Cardiac muscle cell (in vitro differentiated cells and primary cell): ENCODE measurements around the gene OSM. TPM values are rescaled to one million over a fixed set of nuclear protein-coding genes. Genes with fewer than 3 reads are reported as not detected.

Experiments used
- DNase-seq, 2 donors: peaks; one replicate each; pipeline versions ENCODE4 v3.0.0 to v3.0.0-alpha.2; 2010 to 2017; ENCODE audit warnings: low read depth in 1 of 2, low spot score in 1 of 2
- H3K27ac ChIP-seq: fragments of 200-600 bp; sonication (generic); 2 replicates; pipeline ENCODE4 v1.5.1; 2016
- H3K27me3 ChIP-seq: fragments of 200-600 bp; sonication (generic); 2 replicates; pipeline ENCODE4 v1.6.0; 2016; ENCODE audit warnings: control low read depth
- H3K36me3 ChIP-seq: fragments of 200-600 bp; sonication (generic); 2 replicates; pipeline ENCODE4 v1.5.1; 2016; ENCODE audit warnings: control low read depth
- H3K4me1 ChIP-seq: fragments of 200-600 bp; sonication (generic); 2 replicates; pipeline ENCODE4 v1.8.1; 2017; ENCODE audit warnings: low read depth, mild to moderate bottlenecking, mixed run types
- H3K4me3 ChIP-seq: fragments of 200-600 bp; sonication (generic); 2 replicates; pipeline ENCODE4 v1.5.1; 2016; ENCODE audit warnings: mild to moderate bottlenecking
- H3K9me3 ChIP-seq: fragments of 200-600 bp; sonication (generic); 2 replicates; pipeline ENCODE4 v1.5.1; 2017; ENCODE audit warnings: low read depth, mild to moderate bottlenecking, control low read depth
- CTCF ChIP-seq: IDR thresholded peaks from 2 replicates; pipeline ENCODE4 v1.5.1; 2012; ENCODE audit warnings: low read depth, mild to moderate bottlenecking, low read length
- polyA plus RNA-seq: library from polyadenylated mRNA; unstranded; fragments of >200 nt; fragmentation: Nextera tagmentation; extraction: Ambion mirVana; gene quantifications from 2 replicates; pipeline ENCODE4 v1.2.1, GENCODE V29; 2016
- total RNA-seq: library from RNA; depleted of rRNA; stranded (reverse); fragments of >200 nt; gene quantifications from 2 replicates; pipeline ENCODE4 v1.2.3, GENCODE V29; 2016

OSM gene
- total and polyA plus RNA-seq, 2 experiments from 2014 or later: not detected

- Histone ChIP-seq H3K9me3 (no peaks in the 10 kb centered on the region), H3K27ac (no peak overlapping the region), H3K4me1 (peaks cover 13% of the 10 kb centered on the region), H3K27me3 (no peaks in the 10 kb centered on the region), H3K4me3 (peak overlapping the region; percentile 60), H3K36me3 (no peaks in the 10 kb centered on the region)
- no peak for TF ChIP-seq CTCF
- DNase-seq: no peak
These were observed 21.9 kb upstream of the OSM start for GRCh38 chr22:30288419-30289140.

GRCh38 chr22:30287648-30288418 lies 21.2 kb upstream of the OSM start:
- Histone ChIP-seq H3K36me3 (no peaks in the 10 kb centered on the region), H3K27ac (no peak overlapping the region), H3K27me3 (no peaks in the 10 kb centered on the region), H3K9me3 (no peaks in the 10 kb centered on the region), H3K4me3 (peak overlapping the region; percentile 60), H3K4me1 (peaks cover 13% of the 10 kb centered on the region)
- peak; percentile 64 for TF ChIP-seq CTCF
- peak; percentile 91 to 97 for DNase-seq

- Histone ChIP-seq H3K4me1 (peaks cover 13% of the 10 kb centered on the region), H3K27me3 (no peaks in the 10 kb centered on the region), H3K4me3 (no peak overlapping the region), H3K9me3 (no peaks in the 10 kb centered on the region), H3K36me3 (no peaks in the 10 kb centered on the region), H3K27ac (no peak overlapping the region)
- peak; percentile 90 for TF ChIP-seq CTCF
- peak; percentile 62 to 64 for DNase-seq
These were observed 20.4 kb upstream of the OSM start for GRCh38 chr22:30286813-30287647.

GRCh38 chr22:30286331-30286730 lies 19.7 kb upstream of the OSM start:
- no peaks in the 10 kb centered on the region for H3K27me3 ChIP-seq
- no peak for TF ChIP-seq CTCF
- H3K27ac ChIP-seq: no peak overlapping the region

GRCh38 chr22:30285846-30286200 lies 19.2 kb upstream of the OSM start:
- no peak for DNase-seq
- Histone ChIP-seq H3K9me3 (no peaks in the 10 kb centered on the region), H3K27me3 (no peaks in the 10 kb centered on the region), H3K4me3 (no peak overlapping the region), H3K36me3 (no peaks in the 10 kb centered on the region), H3K27ac (no peak overlapping the region), H3K4me1 (peaks cover 13% of the 10 kb centered on the region)
- TF ChIP-seq CTCF: no peak

More at GRCh38 chr22:30286331-30286730, 19.7 kb upstream of the OSM start:
- no peak for DNase-seq
- Histone ChIP-seq H3K36me3 (no peaks in the 10 kb centered on the region), H3K9me3 (no peaks in the 10 kb centered on the region), H3K4me3 (no peak overlapping the region), H3K4me1 (peaks cover 13% of the 10 kb centered on the region)
